Endothelial cell of umbilical vein (primary cell): Measurements from ENCODE around the gene BTN3A1. TPM values are rescaled to one million over a fixed set of nuclear protein-coding genes. Genes with fewer than 3 reads are reported as not detected.

Source experiments
- BruUV-seq: library from RNA; stranded (reverse); fragments of 400-500 nt; replicated peaks from 2 replicates; lab custom pipeline; 2021; lab: Mats Ljungman, UMichigan
- CTCF ChIA-PET: fragments of 300-600, 350-600 bp; sonication (Branson Sonifier 250); formaldehyde crosslinking; loops from one replicate; lab custom pipeline; 2021; ENCODE audit warnings: antibody characterized with exemption, inconsistent platforms; lab: Charles Lee
- POLR2A ChIA-PET: fragments of 300-600, 350-600 bp; sonication (Branson Sonifier 250); formaldehyde crosslinking; loops from one replicate; lab custom pipeline; 2021; ENCODE audit warnings: antibody characterized with exemption, inconsistent platforms; lab: Charles Lee
- DNase-seq: peaks from one replicate; pipeline ENCODE4 v3.0.0-alpha.2; 2011; ENCODE audit warnings: low read depth, low spot score
- FAIRE-seq: peaks from 2 replicates; lab custom pipeline; 2011; peaks lifted over from hg19 to GRCh38; lab: Jason Lieb, UNC
- H2AFZ ChIP-seq: 2 replicates; pipeline ENCODE4 v1.6.0; 2012; ENCODE audit warnings: low read depth, low read length, control low read depth, inconsistent platforms
- H3K27ac ChIP-seq: 2 replicates; pipeline ENCODE4 v1.5.1; 2011; ENCODE audit warnings: low read depth, mild to moderate bottlenecking, control low read depth, low read length, moderate library complexity; ENCODE audit not compliant: insufficient read depth
- H3K27me3 ChIP-seq, 2 experiments: 2 replicates each; pipeline versions ENCODE4 v1.6.0 to v1.6.1; 2011; ENCODE audit warnings: low read length in 2 of 2, mixed read lengths in 1 of 2; ENCODE audit not compliant: control insufficient read depth in 2 of 2, insufficient read depth in 2 of 2
- H3K36me3 ChIP-seq, 2 experiments: 2 replicates in 1 of 2; 3 replicates in 1 of 2; pipeline ENCODE4 v1.5.1; 2011; ENCODE audit warnings: low read length in 2 of 2, mild to moderate bottlenecking in 1 of 2, moderate library complexity in 1 of 2; ENCODE audit not compliant: control insufficient read depth in 2 of 2, insufficient read depth in 2 of 2; ENCODE audit errors: extremely low read depth in 1 of 2
- H3K4me1 ChIP-seq: 3 replicates; pipeline ENCODE4 v1.5.1; 2011; ENCODE audit warnings: mild to moderate bottlenecking, low read length; ENCODE audit not compliant: control insufficient read depth, insufficient read depth; ENCODE audit errors: extremely low read depth
- H3K4me2 ChIP-seq: 2 replicates; pipeline ENCODE4 v1.6.1; 2011; ENCODE audit warnings: low read length, control low read depth, mixed read lengths; ENCODE audit not compliant: insufficient read depth
- H3K4me3 ChIP-seq, 3 experiments: fragments of 200-600 bp in 1 of 3; sonication (generic), shearing (Covaris generic) in 1 of 3; replicated peaks in 1 of 3; 2 replicates each; pipeline ENCODE4 v1.5.1; 2011 to 2016; ENCODE audit warnings: control low read depth in 3 of 3, low read length in 3 of 3, mild to moderate bottlenecking in 2 of 3, inconsistent platforms in 1 of 3, low read depth in 1 of 3, moderate library complexity in 1 of 3; ENCODE audit not compliant: insufficient read depth in 1 of 3
- H3K79me2 ChIP-seq: 2 replicates; pipeline ENCODE4 v1.6.0; 2012; ENCODE audit warnings: low read length, inconsistent platforms; ENCODE audit not compliant: control insufficient read depth, insufficient read depth
- H3K9ac ChIP-seq: replicated peaks from 2 replicates; pipeline ENCODE3; 2011; ENCODE audit warnings: low read length, control low read depth; ENCODE audit not compliant: insufficient read depth; ENCODE audit errors: extremely low read depth
- H3K9me1 ChIP-seq: replicated peaks from 3 replicates; pipeline ENCODE4 v1.6.0; 2011; ENCODE audit warnings: mild to moderate bottlenecking, low read length; ENCODE audit not compliant: control insufficient read depth, insufficient read depth; ENCODE audit errors: extremely low read depth
- H3K9me3 ChIP-seq: replicated peaks from 2 replicates; pipeline ENCODE4 v1.5.1; 2012; ENCODE audit warnings: low read length, inconsistent platforms; ENCODE audit not compliant: control insufficient read depth, insufficient read depth
- H4K20me1 ChIP-seq: replicated peaks from 2 replicates; pipeline ENCODE3; 2011; ENCODE audit warnings: mild to moderate bottlenecking, low read length; ENCODE audit not compliant: control insufficient read depth, insufficient read depth; ENCODE audit errors: extremely low read depth
- CTCF ChIP-seq, 2 donors: IDR thresholded peaks; 1 replicate in 1 of 2; 2 replicates in 1 of 2; pipeline ENCODE4 v1.5.1; 2011; ENCODE audit warnings: low read length in 2 of 2, mild to moderate bottlenecking in 2 of 2, moderate library complexity in 2 of 2, control low read depth in 1 of 2, inconsistent platforms in 1 of 2, low read depth in 1 of 2; ENCODE audit not compliant: insufficient read depth in 1 of 2; ENCODE audit errors: extremely low read depth in 1 of 2
- EZH2 ChIP-seq: IDR thresholded peaks from 2 replicates; pipeline ENCODE4 v1.6.1; 2012; ENCODE audit warnings: borderline replicate concordance, low read depth, mild to moderate bottlenecking, moderate library complexity, low read length, inconsistent platforms; ENCODE audit not compliant: severe bottlenecking
- FOS ChIP-seq: IDR thresholded peaks from 2 replicates; pipeline ENCODE4 v1.6.1; 2011; ENCODE audit warnings: mild to moderate bottlenecking, low read length, moderate library complexity, borderline replicate concordance; ENCODE audit not compliant: insufficient read depth
- GATA2 ChIP-seq: IDR thresholded peaks from 2 replicates; pipeline ENCODE4 v1.7.0; 2011; ENCODE audit warnings: low read depth, mild to moderate bottlenecking, moderate library complexity, mixed read lengths, low read length; ENCODE audit not compliant: insufficient read length, insufficient read depth
- JUN ChIP-seq: IDR thresholded peaks from 2 replicates; pipeline ENCODE4 v1.6.1; 2011; ENCODE audit warnings: borderline replicate concordance, low read depth; ENCODE audit not compliant: insufficient read length, insufficient read depth
- MYC ChIP-seq: IDR thresholded peaks from one replicate; pipeline ENCODE4 v1.6.1; 2011; ENCODE audit warnings: mild to moderate bottlenecking, low read depth, low read length
- POLR2A ChIP-seq: IDR thresholded peaks from 2 replicates; pipeline ENCODE4 v1.6.1; 2012; ENCODE audit warnings: low read depth, mild to moderate bottlenecking, control low read depth, low read length
- POLR2AphosphoS5 ChIP-seq: IDR thresholded peaks from 2 replicates; pipeline ENCODE4 v1.6.1; 2012; ENCODE audit warnings: low read depth, mild to moderate bottlenecking, control low read depth, low read length, moderate library complexity; ENCODE audit not compliant: insufficient read depth
- dilution Hi-C: fragments of 300-500 bp; cut with MboI; formaldehyde crosslinking; loops from one replicate; pipeline ENCODE4 v1.15.0; 2019; ENCODE audit warnings: low sequenced_read_pairs; ENCODE audit not compliant: extremely low pct_ligation_motif_present
- intact Hi-C: fragments of 100-400 bp; cut with micrococcal nuclease; formaldehyde crosslinking; loops from one replicate; pipeline ENCODE4 v1.10.0; 2022
- polyA plus RNA-seq, 4 experiments: library from polyadenylated mRNA; depleted of rRNA in 3 of 4; stranded (reverse) in 3 of 4; unstranded in 1 of 4; fragments of >200 nt; gene quantifications; 2 replicates each; pipeline versions ENCODE4 v1.2.1 to v1.2.3, GENCODE V29; 2011 to 2012; ENCODE audit warnings: missing spikeins in 1 of 4
- total RNA-seq: library from RNA; stranded (reverse); gene quantifications from 2 replicates; pipeline ENCODE4 v1.2.3, GENCODE V29; 2021
- TF ChIP-seq, protein P1 (sequence below): IDR thresholded peaks from 2 replicates; pipeline ENCODE4 v1.6.1; 2011; ENCODE audit not compliant: insufficient read depth, insufficient read length

The BTN3A1 gene
- total and polyA plus RNA-seq, 2 donors (not counting 3 experiments of a cell fraction or from before 2014, with no cell fraction given): 7.6 to 12.1 TPM

DNA sequence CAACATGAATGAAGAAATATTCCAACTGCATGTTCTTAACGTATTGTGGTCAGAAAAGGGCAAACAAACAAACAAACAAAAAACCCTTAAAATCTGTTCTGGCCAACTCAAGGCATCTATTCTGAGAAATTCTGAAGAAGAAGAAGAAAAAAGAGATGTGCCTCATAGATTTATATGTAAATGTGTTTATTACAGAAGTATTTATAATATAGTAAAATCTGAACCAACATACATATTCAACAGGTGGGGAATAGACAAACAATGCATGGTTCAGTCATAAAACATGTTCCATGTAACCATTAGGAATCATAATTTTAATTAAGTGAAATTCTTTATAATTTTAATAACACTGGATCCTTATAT lies 36.5 kb upstream of the BTN3A1 start:
- Histone ChIP-seq H3K9me1 (no peaks in the 10 kb centered on the region), H3K4me1 (peaks cover 9% of the 10 kb centered on the region), H3K9ac (peak overlapping the region; percentile 83), H3K36me3 (no peaks in the 10 kb centered on the region), H3K27ac (no peak overlapping the region), H4K20me1 (no peaks in the 10 kb centered on the region), H2AFZ (peak overlapping the region; percentile 90), H3K4me3 (peak overlapping the region; percentile 62 to 93 (median 75)), H3K79me2 (no peaks in the 10 kb centered on the region), H3K4me2 (peak overlapping the region; percentile 100), H3K9me3 (no peaks in the 10 kb centered on the region), H3K27me3 (no peaks in the 10 kb centered on the region)
- DNase-seq (no peak), FAIRE-seq (no peak)
- POLR2A ChIA-PET: no interaction called here
- dilution Hi-C loops: no loop called here
- CTCF ChIA-PET: no interaction called here
- intact Hi-C loops: loop anchor here (1.0 kb wide), 1 partner anchor 75 kb away; the partner anchor contains the start of gene BTN3A3
- no peak for TF ChIP-seq EZH2
- no peak for TF ChIP-seq POLR2A
- no peak for TF ChIP-seq GATA2
- TF ChIP-seq FOS: no peak
- TF ChIP-seq, protein P1, sequence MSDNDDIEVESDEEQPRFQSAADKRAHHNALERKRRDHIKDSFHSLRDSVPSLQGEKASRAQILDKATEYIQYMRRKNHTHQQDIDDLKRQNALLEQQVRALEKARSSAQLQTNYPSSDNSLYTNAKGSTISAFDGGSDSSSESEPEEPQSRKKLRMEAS: no peak
- TF ChIP-seq MYC: no peak
- no peak for TF ChIP-seq JUN
- TF ChIP-seq CTCF (IDR thresholded peaks at IDR 0.05; ENCODE audit: extremely low read depth in 1 of 2, insufficient read depth in 1 of 2, low read depth in 1 of 2, low read length in 2 of 2): no peak
- no peak for TF ChIP-seq POLR2AphosphoS5
- no TSS peak for BruUV-seq
